Frontal cortex (tissue), 4 donors: ENCODE data around the gene TBC1D22A. TPM values are rescaled to one million over a fixed set of nuclear protein-coding genes. Genes with fewer than 3 reads are reported as not detected.

Experiments
- DNase-seq, 2 donors: peaks; one replicate each; pipeline ENCODE4 v3.0.0; 2012; ENCODE audit warnings: low spot score in 2 of 2
- FAIRE-seq: peaks from 2 replicates; lab custom pipeline; 2012; peaks lifted over from hg19 to GRCh38; lab: Jason Lieb, UNC
- total RNA-seq: library from RNA; depleted of rRNA; stranded (reverse); fragments of >200 nt; gene quantifications from one replicate; pipeline ENCODE4 v1.2.3, GENCODE V29; 2014
- donor health status: control.
- donor health status: control.
- donor health status: control.

Gene TBC1D22A
- total RNA-seq, 1 donor from 2014 or later = 5.3 TPM

DNA sequence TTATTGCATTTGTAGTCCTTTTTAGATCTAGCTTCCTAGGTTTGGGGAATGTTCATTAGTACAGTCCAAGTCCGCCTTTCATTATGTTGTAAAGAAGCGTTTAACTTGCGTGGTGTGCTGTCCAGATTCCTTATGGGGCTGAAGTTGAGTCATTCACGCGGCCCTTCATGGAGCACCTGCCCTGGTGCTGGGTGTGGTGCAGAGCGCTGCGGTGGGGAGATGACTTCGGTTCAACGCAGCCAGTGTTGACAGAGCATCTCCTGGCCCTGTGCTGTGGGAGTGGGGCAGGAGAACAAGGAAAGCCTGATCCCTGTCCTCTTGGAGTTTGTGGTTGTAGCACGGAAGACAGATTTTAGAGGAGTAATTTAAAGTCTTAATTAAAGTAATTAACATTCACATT, 152.0 kb downstream of the TBC1D22A start:
- no peak for FAIRE-seq

DNA sequence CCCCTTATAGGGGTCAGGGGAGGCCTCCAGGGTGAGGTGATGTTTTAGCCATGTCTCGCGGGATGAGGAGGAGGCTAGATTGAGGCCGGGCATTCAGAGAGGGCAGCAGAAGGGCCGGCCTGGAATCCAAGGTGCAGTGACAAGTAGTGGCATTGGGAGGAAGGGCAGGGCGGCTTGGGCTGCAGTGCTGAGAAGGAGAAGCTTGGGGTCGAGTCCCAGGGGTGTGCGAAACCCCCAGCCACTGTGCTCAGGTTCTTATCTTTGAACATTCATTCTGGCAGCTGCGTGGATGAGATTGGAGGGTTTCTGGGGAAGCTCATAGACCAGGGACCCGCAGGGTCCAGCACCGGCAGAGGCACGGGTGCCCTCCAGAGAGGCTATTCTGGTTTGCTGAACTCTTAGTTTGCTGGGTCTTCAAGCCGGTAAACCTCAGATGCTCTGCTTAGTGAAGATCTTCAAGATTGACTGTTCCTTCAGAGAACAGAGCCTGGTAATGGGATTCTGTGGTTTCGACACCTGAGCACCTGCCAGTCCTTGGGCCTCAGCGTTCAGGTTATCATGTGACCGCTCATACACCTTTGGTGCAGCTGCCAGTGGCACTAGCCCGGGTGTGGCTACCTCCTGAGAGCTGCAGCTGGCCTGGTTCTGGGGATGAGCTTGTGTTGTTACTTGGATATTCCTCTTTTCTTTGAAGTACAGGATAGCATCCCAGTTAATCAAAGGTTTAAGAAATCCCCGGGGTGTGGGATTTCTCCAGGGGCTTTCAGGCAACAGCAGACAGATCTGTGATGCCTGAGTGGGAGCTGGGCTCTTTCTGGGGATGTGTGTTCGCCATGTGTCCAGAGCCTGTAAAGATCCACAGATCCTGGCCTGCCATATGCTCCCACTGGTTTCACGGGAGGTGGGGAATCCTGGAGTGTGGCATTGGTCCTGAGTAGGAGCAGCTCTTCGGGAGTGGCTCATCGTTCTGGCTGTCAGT, 152.8 kb downstream of the TBC1D22A start:
- DNase-seq = no peak
- no peak for FAIRE-seq

More for the DNA sequence above, 152.0 kb downstream of the TBC1D22A start:
- DNase-seq = no peak

DNA sequence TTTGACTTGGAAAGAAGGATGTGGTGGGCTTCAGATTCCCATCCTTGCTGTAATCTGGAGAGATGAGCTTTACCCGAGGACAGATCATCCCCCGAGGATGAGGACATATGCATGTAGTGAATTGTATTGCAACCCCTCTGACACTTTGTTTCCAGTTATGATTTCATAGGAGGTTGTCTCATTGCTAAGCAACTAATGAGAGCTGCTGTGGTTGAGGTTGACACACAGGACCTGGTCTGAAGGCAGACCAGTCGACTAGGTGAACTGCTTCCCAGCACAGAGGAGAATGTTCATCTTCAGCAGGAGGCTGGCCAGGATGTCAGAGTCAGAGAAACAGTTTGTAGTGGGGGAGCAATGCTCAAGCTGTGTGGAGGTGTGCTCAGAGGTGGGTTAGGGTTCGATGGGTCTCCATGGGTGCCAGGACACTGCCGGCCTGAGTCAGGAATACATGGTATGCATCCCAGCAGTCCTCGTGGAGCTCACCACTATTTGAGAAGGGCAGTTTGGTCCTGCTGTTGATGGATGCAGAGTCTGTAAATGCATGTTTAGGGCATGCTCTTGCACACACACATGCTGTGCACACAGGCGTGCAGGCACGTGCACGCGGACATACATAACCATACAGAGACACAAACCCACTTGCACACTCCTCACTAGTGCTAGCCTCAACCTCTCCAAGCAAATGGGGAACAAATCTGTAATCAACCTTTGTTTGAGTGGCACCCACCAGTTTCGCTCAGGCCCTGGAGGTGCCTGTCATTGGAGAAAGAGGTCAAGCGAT, 153.7 kb downstream of the TBC1D22A start:
- DNase-seq (no peak), FAIRE-seq (no peak)

DNA sequence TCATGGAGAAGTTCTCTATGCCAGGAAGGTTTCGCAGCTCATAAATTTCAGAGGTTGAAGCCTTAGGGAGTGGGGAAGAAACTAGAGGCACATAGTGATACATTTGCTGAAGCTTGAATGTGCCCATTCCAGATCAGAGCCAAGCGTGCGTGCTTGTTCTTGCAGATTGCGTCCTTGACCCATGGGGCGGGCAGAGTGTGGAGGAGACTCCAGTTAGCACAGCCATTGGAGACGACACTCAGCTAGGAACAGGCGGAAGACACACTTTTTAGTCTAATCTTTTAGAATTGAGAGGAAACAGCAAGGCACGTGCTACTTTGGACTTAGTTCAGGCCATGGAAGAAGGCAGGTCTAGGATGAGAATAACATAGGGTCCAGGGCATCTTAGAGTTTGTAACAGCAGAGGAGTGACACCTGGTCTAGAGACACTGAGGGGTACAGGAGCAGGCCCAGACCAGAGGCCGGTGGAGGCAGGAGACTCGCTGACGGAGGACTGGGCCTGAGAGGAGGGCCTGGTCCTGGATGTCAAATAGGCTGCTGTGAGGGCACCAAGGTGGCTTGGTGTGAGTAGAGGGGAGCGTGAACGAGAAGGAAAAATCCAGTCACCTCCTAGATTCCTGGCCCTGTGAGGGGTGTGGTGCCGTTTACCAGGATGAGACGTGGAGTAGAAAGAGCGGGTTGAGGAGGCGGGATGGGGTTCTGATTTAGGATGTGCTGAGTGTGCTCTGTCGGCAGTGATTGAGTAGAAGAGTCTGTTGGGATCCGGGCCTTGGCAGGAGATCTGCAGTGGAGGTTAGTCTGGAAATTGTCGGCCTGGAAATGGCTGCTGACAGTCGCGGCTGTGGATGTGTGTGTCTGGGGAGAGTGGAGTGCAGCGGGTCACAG, 154.7 kb downstream of the TBC1D22A start:
- FAIRE-seq = no peak
- no peak for DNase-seq

DNA sequence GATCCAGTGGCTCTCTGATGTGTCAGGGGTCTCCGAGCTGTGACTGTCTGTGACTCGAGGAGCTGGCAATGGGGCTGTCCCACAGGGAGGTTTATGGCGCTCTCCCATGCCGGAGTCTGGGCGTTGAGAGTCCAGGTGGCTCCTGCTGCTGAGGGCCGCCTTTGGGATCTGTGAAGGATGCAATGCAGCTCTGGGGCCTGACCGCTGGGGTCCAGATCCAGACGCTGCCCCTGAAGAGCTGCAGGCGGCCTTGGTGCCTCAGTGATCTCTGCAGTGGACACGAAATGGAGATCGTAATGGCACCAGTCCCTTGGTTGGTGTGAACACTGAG, 155.3 kb downstream of the TBC1D22A start:
- no peak for DNase-seq
- no peak for FAIRE-seq

DNA sequence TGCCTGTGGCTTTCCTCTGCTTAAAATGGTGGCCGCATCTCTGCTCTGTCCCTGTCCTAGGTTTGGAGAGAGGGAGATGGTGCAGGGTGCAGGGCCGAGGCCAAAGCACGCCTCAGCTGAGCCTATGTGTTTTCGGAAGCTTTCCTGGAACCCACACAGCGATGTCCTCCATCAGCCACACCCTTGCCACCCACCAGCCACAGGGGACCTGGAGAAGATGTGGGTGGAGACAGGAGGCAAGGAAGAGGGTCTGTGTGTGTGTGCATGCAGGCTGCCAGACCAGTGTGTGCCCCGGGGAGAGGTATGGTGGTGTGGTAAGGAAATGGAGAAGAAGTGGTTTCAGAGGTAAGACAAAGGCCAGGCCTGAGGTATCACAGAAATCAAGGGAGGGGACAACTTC, 155.7 kb downstream of the TBC1D22A start:
- DNase-seq (no peak), FAIRE-seq (no peak)

DNA sequence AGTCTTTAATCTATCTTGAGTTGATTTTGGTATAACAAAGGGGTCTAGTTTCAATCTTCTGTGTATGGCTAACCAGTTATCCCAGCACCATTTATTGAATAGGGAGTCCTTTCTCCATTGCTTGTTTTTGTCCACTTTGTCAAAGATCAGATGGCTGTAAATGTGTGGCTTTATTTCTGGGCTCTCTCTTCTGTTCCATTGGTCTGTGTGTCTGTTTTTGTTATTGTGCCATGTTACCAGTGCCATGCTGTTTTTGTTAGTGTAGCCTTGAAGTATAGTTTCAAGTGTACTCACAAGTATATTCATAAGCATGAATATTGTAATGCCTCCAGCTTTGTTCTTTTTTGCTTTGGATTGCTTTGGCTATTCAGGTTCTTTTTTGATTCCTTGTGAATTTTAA, 159.6 kb downstream of the TBC1D22A start:
- DNase-seq (no peak), FAIRE-seq (no peak)

DNA sequence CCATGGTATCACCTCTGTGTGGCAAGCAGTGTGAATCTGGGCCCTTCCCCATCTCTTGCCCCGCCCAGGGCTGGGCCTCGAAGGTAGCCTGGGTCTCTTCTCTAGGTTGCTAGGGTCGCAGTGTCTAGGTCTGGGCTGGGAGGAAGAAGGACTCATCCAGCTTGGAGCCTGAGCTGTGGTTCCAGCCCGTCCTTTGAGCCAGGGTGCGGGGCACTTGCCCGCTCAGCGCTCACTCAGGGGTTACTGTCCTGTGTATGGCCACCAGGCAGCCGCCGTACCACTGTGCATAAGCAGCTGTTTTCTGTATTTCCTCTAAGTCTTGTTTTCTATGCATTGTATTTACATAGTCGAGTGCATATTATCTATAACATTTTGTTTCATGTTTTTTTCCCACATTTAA, 160.9 kb downstream of the TBC1D22A start:
- DNase-seq = no peak
- FAIRE-seq = no peak

DNA sequence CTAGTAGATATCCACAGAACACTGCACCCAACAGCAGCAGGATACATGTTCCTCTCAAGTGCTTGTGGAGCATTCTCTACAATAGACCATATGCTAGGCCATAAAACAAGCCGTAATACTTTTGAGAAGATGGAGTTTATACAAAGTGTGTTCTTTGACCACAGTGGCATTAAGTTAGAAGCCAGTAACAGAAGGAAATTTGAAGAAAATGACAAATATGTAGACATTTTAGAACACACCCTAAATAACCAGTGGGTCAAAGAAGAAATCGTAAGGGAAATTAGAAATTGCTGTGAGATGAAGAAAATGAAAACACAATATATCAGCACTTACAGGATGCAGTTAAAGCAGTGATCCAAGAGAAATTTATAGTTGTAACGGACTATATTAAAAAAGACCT, 163.4 kb downstream of the TBC1D22A start:
- no peak for DNase-seq
- FAIRE-seq = no peak

DNA sequence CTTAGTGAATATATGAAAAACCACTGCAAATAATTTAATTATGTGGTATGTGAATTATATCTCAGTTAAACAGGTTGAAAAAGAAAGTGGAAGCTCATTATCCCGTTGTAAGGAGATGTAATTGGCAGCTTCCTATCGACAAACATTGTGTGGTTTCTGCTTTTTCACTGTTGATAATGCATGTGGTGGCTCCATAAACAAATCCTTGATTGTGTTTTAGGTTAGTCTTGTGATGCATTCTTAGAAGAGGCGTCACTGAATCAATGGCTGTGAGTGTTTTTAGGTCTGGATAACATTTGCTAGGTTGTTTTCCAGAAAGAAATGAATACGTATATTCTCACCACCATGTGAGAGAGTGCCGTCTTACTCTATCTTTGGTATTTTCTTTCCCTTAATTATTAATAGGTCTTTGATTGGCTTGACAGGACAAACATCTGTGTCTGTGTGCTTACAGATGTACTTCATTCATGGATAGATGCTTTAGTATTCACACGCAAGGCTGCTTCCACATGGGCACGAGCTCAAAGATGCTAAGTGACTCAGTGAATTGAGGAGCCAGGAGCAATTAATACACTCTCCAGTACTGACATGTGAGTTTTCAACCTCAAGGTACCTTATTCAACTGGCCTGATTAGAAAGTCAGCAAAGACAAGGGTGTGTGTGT, 166.7 kb downstream of the TBC1D22A start:
- DNase-seq = no peak
- FAIRE-seq = no peak

DNA sequence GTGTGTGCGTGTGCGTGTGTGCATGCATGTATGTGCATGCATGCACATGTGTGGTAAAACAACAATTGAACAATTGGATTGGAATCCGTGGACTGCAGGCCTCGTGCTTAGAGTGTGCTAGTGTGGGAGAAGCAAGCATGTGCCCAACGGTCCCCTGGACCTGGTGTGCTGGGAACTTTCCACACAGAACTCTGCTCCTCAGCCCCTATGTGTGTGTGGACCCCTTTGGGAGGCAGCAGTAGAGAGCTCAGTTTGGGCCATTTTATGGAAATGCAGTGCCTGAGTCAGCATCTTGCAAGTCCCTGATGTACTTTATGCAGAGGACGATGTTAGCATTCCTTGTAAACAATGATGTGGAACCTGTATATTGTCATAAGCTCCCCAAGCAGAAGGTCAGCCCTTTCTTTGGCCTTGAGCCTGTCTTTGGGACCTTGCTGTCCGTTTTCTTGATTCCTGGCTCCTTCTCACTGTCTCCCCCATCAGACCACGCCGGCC, 167.3 kb downstream of the TBC1D22A start:
- DNase-seq = no peak
- FAIRE-seq = no peak

DNA sequence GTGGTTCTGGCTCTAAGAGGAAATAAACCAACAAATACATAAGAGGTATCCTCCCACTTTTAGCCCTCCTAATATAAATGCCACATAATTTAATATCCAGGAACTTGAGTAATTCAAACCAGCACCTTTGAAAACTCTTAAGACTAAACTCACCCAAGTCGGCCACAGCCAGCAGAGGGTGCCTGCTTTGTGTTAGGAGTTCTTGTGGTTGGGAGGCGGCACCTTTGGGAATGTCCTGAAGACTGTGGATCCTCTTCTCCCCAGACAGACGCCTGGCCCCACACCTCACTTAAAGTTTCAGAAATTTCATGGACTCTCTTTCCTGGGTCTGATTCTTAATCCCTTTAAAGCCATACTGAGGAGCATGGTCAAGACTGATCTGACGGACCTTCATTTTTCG, 169.0 kb downstream of the TBC1D22A start:
- FAIRE-seq = no peak
- no peak for DNase-seq

DNA sequence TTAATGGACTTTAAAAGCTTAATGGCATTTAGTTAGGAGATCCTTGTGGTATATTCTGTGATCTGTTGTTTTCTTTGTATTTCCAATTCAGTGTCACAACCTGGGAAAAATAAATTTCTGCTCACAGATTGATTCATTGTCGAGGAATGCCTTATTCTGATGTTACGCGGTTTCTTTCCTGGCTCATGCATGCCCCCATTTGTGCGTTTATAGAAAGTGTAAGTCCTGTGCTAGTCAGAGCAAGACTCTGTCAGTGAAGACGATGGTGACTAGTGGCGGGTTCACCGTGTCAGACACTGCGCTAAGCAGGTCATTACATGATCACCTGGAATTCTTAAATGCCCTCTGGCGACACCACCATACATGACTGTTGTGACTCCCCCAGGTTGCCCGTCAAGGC, 169.4 kb downstream of the TBC1D22A start:
- no peak for DNase-seq
- FAIRE-seq = no peak

DNA sequence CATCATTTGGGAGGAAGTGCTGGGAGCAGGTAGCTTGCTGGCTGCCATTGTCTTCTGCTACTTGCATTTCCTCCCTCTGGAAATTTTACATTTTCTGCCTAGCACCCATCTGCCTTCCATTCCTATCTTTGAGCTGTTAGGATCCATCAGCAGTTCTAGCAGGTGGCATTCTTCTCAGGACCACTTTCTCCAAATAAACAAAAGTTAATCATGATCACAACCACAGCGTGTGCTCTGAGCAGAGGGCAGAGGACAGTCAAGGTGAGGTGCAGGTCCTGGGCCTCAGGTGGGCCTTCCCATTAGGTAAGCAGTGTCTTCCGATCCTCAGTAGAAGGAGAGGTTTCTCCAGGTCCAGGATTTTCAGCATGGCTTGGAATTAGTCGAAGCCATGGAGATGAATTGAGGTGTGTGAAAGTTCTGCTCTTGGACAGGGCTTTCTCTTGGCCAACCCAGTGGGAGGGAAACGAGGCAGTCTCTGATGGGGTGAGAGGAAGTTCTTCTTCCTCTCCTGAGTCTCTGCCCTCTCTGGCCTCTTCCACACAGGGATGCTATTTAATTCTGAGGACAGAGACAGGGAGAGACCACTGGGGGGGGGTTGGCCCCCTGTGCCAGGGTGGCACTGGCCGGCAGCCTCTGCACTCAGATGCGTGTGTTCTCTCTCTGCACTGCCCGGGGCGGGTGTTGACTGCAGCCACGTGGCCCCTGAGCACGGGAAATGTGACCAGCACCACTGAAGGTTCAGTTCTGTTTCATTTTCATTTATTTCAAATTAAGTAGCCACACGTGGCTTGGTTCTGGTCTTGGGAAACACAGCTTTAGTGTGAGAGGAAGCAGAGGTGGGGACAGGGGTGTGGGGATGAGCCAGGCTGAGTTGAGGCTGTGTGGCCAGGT, 170.8 kb downstream of the TBC1D22A start:
- DNase-seq = no peak
- FAIRE-seq = no peak

DNA sequence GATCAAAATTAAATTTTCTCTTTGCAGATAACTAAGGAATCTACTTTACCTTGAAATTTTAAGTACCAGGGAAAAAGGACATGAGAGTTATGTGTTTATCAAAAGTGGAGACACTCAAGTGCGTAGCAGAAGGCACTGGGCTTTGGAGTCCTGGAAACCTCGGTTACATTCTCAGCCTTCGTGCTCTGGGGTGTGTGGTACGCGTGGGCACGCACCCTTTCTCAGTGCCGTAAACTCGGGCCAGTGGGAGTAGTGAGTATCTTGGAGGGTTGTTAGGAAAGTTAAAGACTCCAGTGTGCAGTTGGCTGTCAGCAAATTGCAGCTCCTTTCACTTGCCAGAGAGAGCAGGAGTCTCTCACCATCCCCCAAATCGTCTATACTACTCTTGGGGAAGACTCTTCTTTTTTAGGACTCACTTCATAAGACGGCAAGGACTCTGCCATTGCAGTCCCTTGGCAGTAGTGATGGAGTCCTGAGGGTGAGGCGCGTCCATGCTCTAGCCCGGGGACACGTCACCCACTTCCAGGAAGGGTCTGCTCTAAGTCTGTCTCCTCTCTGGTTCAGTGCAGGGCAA, 171.8 kb downstream of the TBC1D22A start:
- FAIRE-seq (no peak), DNase-seq (no peak)

DNA sequence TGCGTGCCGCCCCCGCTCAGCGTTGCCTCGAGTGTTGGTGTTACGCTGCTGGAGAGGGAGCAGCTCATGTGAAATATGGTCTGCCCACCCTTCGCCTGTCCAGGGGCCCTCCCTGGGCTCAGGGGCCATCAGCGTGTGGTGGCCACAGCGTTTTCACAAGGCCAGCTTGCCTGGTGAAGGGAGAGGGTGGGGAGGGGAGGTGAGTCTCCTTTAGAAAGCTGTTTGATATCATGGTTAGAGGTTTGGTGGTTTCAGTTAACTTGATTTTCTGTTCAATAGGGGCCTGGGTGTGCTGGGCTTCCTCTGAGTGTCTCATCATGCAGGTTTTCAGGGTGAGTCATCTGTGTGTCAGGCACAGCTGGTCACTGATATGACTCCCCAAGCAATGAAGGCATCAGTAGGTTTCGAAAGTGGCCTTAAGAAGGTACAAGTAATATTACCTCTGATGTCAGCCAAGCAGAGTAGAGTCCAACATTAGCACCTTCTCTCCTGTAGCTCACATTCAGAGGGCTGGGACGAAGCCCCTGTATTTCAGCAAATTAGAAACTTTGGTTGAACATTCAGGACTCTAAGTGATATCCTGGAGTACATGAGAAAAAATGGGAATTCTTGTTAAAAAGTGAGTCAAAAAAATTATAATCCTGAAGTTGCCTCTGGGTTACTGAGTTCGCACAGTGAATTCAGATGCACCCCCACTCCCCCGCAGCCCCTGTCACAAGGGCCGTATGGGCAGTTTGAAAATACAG, 172.5 kb downstream of the TBC1D22A start:
- FAIRE-seq = no peak

More for the DNA sequence above, 172.5 kb downstream of the TBC1D22A start:
- no peak for DNase-seq
